AG09319 (cell line): ENCODE data around the gene SHCBP1L.

ENCODE experiments used
- DNase-seq: peaks from one replicate; pipeline ENCODE4 v3.0.0-alpha.2; 2010; ENCODE audit warnings: low read depth; ENCODE audit errors: extremely low read depth
- CTCF ChIP-seq: IDR thresholded peaks from 2 replicates; pipeline ENCODE4 v1.5.1; 2011; ENCODE audit warnings: low read depth, mild to moderate bottlenecking, inconsistent platforms, low read length, moderate library complexity

SHCBP1L gene

DNA sequence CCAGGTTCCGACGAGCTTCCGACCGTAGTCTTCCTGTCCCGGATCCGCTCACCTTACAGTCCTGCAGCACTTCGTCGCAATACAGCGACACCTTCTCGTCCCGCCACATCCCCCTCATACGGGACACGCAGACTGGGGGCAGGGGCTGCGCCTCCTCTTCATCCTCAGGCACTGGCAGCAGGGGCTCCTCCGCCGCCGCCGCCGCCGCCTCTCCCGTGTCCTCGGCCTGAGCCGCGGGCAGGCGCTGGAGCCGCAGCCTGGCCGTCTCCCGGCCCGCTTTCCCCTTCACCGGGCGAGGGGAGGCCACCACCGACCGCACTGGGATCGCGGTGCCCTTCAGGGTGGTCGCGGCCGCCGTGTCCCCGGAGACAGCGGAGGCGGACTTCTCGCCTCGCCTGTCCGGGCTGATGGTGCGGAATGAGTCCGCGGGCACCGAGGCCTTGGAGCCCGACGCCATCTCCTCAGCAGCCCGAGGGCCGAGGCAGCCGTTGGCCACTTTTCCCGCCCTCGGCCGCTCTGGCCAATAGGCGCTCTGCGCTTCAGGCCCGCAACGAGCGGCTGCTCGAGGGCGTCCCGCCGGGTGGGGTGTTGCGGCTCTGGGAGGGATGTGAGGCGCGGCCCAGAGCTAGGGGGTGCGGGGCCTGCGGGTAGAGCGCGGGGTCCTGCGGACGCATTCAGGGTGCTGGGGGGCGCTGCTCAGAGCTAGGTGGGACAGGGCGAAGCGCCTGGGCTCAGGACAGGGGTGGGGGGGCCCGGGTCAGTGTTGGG is at the start of gene SHCBP1L:
Gene SHCBP1L (minus strand): TSS at position 490 of the 768 bp plus-strand sequence. CDS start 33 bp downstream, at position 457.
- TF ChIP-seq CTCF = no peak
- no peak for DNase-seq

- TF ChIP-seq CTCF = no peak
- no peak for DNase-seq
Observed at GRCh38 chr1:183002267-183002666, 49.3 kb upstream of the SHCBP1L start.

DNA sequence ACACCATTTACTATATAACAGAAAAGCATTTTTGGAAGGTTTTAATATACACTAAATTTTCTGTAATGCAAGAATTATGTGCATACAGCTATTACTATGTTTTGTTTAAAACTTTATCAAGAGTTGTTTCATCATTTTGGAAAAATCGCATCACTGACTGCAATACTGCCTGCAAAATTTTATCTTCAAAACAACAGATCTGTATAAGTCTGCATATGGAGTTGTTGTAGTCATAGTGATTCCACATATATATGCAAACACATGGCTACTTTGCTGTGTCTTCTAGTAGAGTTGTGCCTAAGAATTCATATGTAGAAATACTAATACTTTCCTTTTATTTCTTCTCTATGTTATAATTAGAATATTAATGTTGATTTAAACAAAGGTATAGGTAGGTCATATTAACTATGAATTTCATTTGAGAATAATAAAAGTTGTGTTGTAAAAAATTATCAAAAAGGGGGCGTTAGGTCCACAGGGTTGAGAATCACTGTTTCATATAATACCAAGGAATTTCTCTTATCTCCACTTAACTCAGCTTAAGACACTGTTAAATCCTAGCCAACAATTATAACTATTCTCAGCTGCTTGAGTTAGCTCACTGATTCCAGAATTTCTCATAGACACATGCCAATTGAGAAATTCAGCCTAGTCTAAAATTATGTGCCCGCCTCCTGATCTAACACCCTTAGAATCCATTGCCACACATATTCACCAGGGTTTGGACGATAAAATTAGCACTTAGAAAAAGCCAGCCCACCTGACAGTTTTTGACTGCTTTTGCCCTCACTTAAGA is 47.4 kb upstream of the SHCBP1L start:
- no peak for TF ChIP-seq CTCF
- DNase-seq = no peak

DNA sequence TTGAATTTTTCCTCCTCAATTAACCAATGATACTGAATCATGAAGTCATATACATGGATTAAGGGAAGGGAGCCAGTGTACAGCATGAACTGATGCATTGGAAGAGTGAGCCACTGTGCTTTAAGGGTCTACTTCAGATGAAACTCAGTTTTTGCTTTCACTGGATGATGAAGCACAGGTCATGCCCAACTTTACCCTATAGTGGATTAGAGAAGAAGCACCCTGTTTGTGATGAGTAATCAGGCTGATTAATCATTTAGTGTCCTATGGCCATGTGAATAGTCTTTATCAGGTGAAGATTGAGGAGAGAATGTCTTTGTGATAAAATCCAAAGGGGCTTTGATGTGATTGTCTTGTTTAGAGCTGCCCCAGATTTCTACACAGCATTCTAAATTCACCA is 45.5 kb upstream of the SHCBP1L start:
- no peak for TF ChIP-seq CTCF

DNA sequence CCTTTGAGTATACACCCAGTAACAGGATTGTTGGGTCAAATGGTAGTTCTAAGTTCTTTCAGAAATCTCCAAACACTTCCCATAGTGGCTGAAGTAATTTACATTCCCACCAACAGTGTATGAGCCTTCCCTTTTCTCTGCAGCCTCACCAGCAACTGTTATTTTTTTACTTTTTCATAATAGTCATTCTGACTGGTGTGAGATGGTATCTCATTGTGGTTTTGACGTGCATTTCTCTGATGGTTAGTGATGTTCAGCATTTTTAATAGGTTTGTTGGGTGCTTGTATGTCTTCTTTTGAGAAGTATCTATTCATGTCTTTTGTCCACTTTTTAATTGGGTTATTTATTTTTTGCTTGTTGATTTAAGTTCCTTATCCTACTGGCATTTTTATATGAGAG is 43.9 kb upstream of the SHCBP1L start:
- DNase-seq = no peak
- no peak for TF ChIP-seq CTCF

More for the DNA sequence above, 45.5 kb upstream of the SHCBP1L start:
- DNase-seq = no peak

- DNase-seq = no peak
- no peak for TF ChIP-seq CTCF
Observed at GRCh38 chr1:182995894-182996293, 42.9 kb upstream of the SHCBP1L start.

DNA sequence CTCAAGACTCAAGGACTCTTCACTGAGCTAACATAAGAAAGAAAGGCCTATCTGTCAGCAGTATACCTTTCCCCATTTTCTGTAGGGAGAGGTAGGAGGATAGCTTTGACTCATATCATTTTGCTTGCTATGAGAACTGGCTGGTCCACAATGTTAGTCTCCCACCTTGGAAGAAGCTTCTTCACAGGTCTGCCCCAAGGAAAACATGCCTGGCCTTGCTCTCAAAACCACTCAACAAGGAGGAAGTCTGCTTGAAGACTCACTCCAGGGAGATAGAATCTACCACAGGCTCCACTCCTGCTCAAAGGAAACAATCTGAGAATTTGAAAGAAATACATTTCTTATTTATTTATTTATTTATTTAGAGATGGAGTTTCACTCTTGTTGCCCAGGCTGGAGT is 40.8 kb upstream of the SHCBP1L start:
- no peak for DNase-seq
- no peak for TF ChIP-seq CTCF
